B cell (primary cell): ENCODE measurements around the gene TRIM15. TPM values are rescaled to one million over a fixed set of nuclear protein-coding genes. Genes with fewer than 3 reads are reported as not detected.

Experiments used
- ATAC-seq: fragments of 200-7000 bp; cut with Tn5 transposase; one replicate; pipeline ENCODE4 v1.10.0; 2021; ENCODE audit warnings: low read depth, mild to moderate bottlenecking, moderate number of reproducible peaks, moderate library complexity
- CTCF ChIA-PET: fragments of 350-600 bp; sonication (Branson Sonifier 250); formaldehyde crosslinking; loops from one replicate; lab custom pipeline; 2021; ENCODE audit warnings: antibody characterized with exemption, inconsistent platforms; lab: Charles Lee
- POLR2A ChIA-PET: fragments of 350-600 bp; sonication (Branson Sonifier 250); formaldehyde crosslinking; loops from one replicate; lab custom pipeline; 2021; ENCODE audit warnings: antibody characterized with exemption; lab: Charles Lee
- DNase-seq: peaks from one replicate; pipeline ENCODE4 v3.0.0; 2013
- H2AFZ ChIP-seq: 2 replicates; pipeline ENCODE4 v1.6.1; 2012; ENCODE audit warnings: mild to moderate bottlenecking, low read depth, low read length; ENCODE audit not compliant: insufficient read depth, poor library complexity, severe bottlenecking
- H3K27ac ChIP-seq, 2 donors: 1 replicate in 1 of 2; 2 replicates in 1 of 2; pipeline ENCODE4 v1.5.1; 2012 to 2013; ENCODE audit warnings: low read length in 2 of 2, mild to moderate bottlenecking in 2 of 2, moderate library complexity in 1 of 2
- H3K27me3 ChIP-seq, 4 experiments: fragments of 200-600 bp in 1 of 4; sonication (generic) in 1 of 4; replicated peaks in 1 of 4; 1 replicate in 2 of 4; 2 replicates in 2 of 4; pipeline versions ENCODE4 v1.6.1 to v1.7.0; 2013 to 2016; ENCODE audit warnings: low read length in 3 of 4, mild to moderate bottlenecking in 2 of 4, mixed read lengths in 1 of 4, moderate library complexity in 1 of 4; ENCODE audit not compliant: insufficient read depth in 4 of 4, control insufficient read depth in 3 of 4; ENCODE audit errors: control extremely low read depth in 1 of 4
- H3K36me3 ChIP-seq, 2 experiments: replicated peaks in 1 of 2; 1 replicate in 1 of 2; 2 replicates in 1 of 2; pipeline versions ENCODE4 v1.6.1 to v1.7.1; 2013; ENCODE audit warnings: low read length in 1 of 2; ENCODE audit not compliant: insufficient read depth in 2 of 2, control insufficient read depth in 1 of 2; ENCODE audit errors: control extremely low read depth in 1 of 2, extremely low read depth in 1 of 2
- H3K4me1 ChIP-seq, 2 donors: fragments of 200-600 bp in 1 of 2; sonication (generic) in 1 of 2; 1 replicate in 1 of 2; 2 replicates in 1 of 2; pipeline versions ENCODE4 v1.5.1 to v1.6.1; 2013 to 2017; ENCODE audit warnings: low read length in 2 of 2; ENCODE audit not compliant: control insufficient read depth in 2 of 2, insufficient read depth in 2 of 2
- H3K4me2 ChIP-seq: replicated peaks from 2 replicates; pipeline ENCODE3; 2012; ENCODE audit warnings: mild to moderate bottlenecking, low read depth, low read length; ENCODE audit not compliant: poor library complexity, severe bottlenecking
- H3K4me3 ChIP-seq, 5 experiments: fragments of 200-600 bp in 1 of 5; sonication (generic) in 1 of 5; 1 replicate in 3 of 5; 2 replicates in 2 of 5; pipeline versions ENCODE4 v1.5.1 to v1.7.0; 2011 to 2016; ENCODE audit warnings: low read length in 4 of 5, mild to moderate bottlenecking in 4 of 5, low read depth in 2 of 5, control low read depth in 1 of 5, moderate library complexity in 1 of 5; ENCODE audit not compliant: insufficient read depth in 1 of 5; ENCODE audit errors: control extremely low read depth in 1 of 5, extremely low read depth in 1 of 5
- H3K79me2 ChIP-seq: fragments of 200-600 bp; sonication (generic); one replicate; pipeline ENCODE4 v1.6.0; 2016; ENCODE audit warnings: low read length; ENCODE audit not compliant: control insufficient read depth, insufficient read depth
- H3K9ac ChIP-seq: fragments of 200-600 bp; sonication (generic); 2 replicates; pipeline ENCODE4 v1.6.1; 2017; ENCODE audit warnings: mild to moderate bottlenecking, low read length, moderate library complexity
- H3K9me3 ChIP-seq, 3 donors: one replicate each; pipeline versions ENCODE4 v1.6.1 to v1.7.1; 2013; ENCODE audit warnings: low read length in 2 of 3; ENCODE audit not compliant: control insufficient read depth in 2 of 3, insufficient read depth in 1 of 3; ENCODE audit errors: control extremely low read depth in 1 of 3
- H4K20me1 ChIP-seq: 2 replicates; pipeline ENCODE4 v1.6.0; 2012; ENCODE audit warnings: mild to moderate bottlenecking, low read length; ENCODE audit not compliant: insufficient read depth, control insufficient read depth, poor library complexity, severe bottlenecking
- H3K27ac Mint-ChIP-seq: one replicate; pipeline ENCODE4 v1.8.0; 2021; ENCODE audit warnings: mixed read lengths
- H3K27me3 Mint-ChIP-seq: one replicate; pipeline ENCODE4 v1.8.0; 2021; ENCODE audit warnings: mixed read lengths
- H3K4me1 Mint-ChIP-seq: one replicate; pipeline ENCODE4 v1.8.0; 2021; ENCODE audit warnings: mixed read lengths
- H3K4me3 Mint-ChIP-seq: one replicate; pipeline ENCODE4 v1.8.0; 2021; ENCODE audit warnings: mixed read lengths
- H3K9me3 Mint-ChIP-seq: one replicate; pipeline ENCODE4 v1.8.0; 2022; ENCODE audit warnings: mixed read lengths; ENCODE audit not compliant: insufficient read depth
- EZH2 ChIP-seq: IDR thresholded peaks from 2 replicates; pipeline ENCODE4 v1.6.1; 2012; ENCODE audit warnings: borderline replicate concordance, low read depth, mild to moderate bottlenecking, moderate library complexity, low read length; ENCODE audit not compliant: insufficient read depth, poor library complexity, severe bottlenecking
- WGBS: methylation state at CpG from one replicate; pipeline ENCODE4 v1.1.5; 2013; ENCODE audit warnings: missing lambda C conversion rate; ENCODE audit not compliant: insufficient coverage; 5-methylcytosine and 5-hydroxymethylcytosine counted together
- intact Hi-C: fragments of 100-400 bp; cut with micrococcal nuclease; formaldehyde crosslinking; loops from one replicate; pipeline ENCODE4 v1.10.0; 2022
- polyA plus RNA-seq: library from polyadenylated mRNA; depleted of rRNA; stranded (reverse); fragments of >200 nt; gene quantifications from 2 replicates; pipeline ENCODE4 v1.2.3, GENCODE V29; 2012
- total RNA-seq, 2 donors: library from RNA; stranded (reverse); fragments of 120-200 nt in 1 of 2; gene quantifications; 1 replicate in 1 of 2; 2 replicates in 1 of 2; pipeline versions ENCODE4 v1.2.3 to v1.2.4, GENCODE V29; 2013 to 2022
- TF ChIP-seq, protein P1 (sequence below): fragments of 200-600 bp; IDR thresholded peaks from one replicate; pipeline ENCODE4 v1.8.0; 2022; ENCODE audit warnings: antibody characterized with exemption, mild to moderate bottlenecking

TRIM15 gene
- total and polyA plus RNA-seq, 2 donors (not counting 1 experiment from before 2014, with no cell fraction given), result not detected

GRCh38 chr6:30131947-30132497 is 31.3 kb upstream of the TRIM15 start:
- Mint-ChIP-seq H3K27ac (no peak overlapping the region), H3K27me3 (peaks cover 61% of the 10 kb centered on the region), H3K4me3 (no peak overlapping the region), H3K4me1 (peaks cover 12% of the 10 kb centered on the region), H3K9me3 (no peaks in the 10 kb centered on the region)
- no peak overlapping the region for H3K4me3 ChIP-seq
- H3K27ac ChIP-seq, result no peak overlapping the region
- H3K9ac ChIP-seq, result no peak overlapping the region
- no peaks in the 10 kb centered on the region for H4K20me1 ChIP-seq
- no peak overlapping the region for H3K4me2 ChIP-seq
- no peaks in the 10 kb centered on the region for H3K79me2 ChIP-seq
- ATAC-seq (no peak), DNase-seq (no peak)
- H3K4me1 ChIP-seq, result peaks cover 13 to 18% of the 10 kb centered on the region in 2 donors
- POLR2A ChIA-PET, result interaction anchor here (0.8 kb wide), 1 partner anchor 29 kb away, joined by 3 read pairs; no protein-coding TSS in a partner anchor
- no peak for TF ChIP-seq EZH2
- TF ChIP-seq, protein P1, sequence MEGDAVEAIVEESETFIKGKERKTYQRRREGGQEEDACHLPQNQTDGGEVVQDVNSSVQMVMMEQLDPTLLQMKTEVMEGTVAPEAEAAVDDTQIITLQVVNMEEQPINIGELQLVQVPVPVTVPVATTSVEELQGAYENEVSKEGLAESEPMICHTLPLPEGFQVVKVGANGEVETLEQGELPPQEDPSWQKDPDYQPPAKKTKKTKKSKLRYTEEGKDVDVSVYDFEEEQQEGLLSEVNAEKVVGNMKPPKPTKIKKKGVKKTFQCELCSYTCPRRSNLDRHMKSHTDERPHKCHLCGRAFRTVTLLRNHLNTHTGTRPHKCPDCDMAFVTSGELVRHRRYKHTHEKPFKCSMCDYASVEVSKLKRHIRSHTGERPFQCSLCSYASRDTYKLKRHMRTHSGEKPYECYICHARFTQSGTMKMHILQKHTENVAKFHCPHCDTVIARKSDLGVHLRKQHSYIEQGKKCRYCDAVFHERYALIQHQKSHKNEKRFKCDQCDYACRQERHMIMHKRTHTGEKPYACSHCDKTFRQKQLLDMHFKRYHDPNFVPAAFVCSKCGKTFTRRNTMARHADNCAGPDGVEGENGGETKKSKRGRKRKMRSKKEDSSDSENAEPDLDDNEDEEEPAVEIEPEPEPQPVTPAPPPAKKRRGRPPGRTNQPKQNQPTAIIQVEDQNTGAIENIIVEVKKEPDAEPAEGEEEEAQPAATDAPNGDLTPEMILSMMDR, result no peak
- no CpG with 5 or more reads among the region's 2 CpGs for WGBS
- CTCF ChIA-PET, result interaction anchor here (0.6 to 6.7 kb wide), 18 partner anchors 9 to 394 kb away, joined by 3 to 194 read pairs (median 6); partner anchors contain the start of gene POLR1H
- peaks cover 0 to 58% (median 48%) of the 10 kb centered on the region in 4 experiments for H3K27me3 ChIP-seq
- peaks cover 0 to 6% (median 0%) of the 10 kb centered on the region in 3 donors for H3K9me3 ChIP-seq
- intact Hi-C loops, result loop anchor here (1.0 to 10.0 kb wide), 3 partner anchors 29 to 284 kb away; no protein-coding TSS in a partner anchor
- H3K36me3 ChIP-seq, result no peaks in the 10 kb centered on the region
- no peak overlapping the region for H2AFZ ChIP-seq

GRCh38 chr6:30135147-30135546 is 28.2 kb upstream of the TRIM15 start:
- Histone ChIP-seq H3K4me3 (no peak overlapping the region), H4K20me1 (no peaks in the 10 kb centered on the region), H3K79me2 (no peaks in the 10 kb centered on the region), H3K27me3 (peaks cover 0 to 36% (median 29%) of the 10 kb centered on the region in 4 experiments), H3K4me1 (peaks cover 3 to 4% of the 10 kb centered on the region in 2 donors), H3K27ac (no peak overlapping the region), H3K4me2 (no peak overlapping the region), H3K9me3 (no peaks in the 10 kb centered on the region), H2AFZ (no peak overlapping the region), H3K9ac (no peak overlapping the region), H3K36me3 (no peaks in the 10 kb centered on the region)
- intact Hi-C loops, result loop anchor here (10.0 kb wide), 1 partner anchor 120 kb away; no protein-coding TSS in a partner anchor
- Mint-ChIP-seq H3K27ac (no peak overlapping the region), H3K9me3 (no peaks in the 10 kb centered on the region), H3K4me1 (peaks cover 3% of the 10 kb centered on the region), H3K27me3 (peaks cover 52% of the 10 kb centered on the region), H3K4me3 (no peak overlapping the region)
- TF ChIP-seq, protein P1, result no peak
- TF ChIP-seq EZH2, result no peak
- no CpG with 5 or more reads among the region's 2 CpGs for WGBS
- ChIA-PET CTCF (interaction anchor here (0.7 to 6.7 kb wide), 2 partner anchors 30 to 31 kb away, joined by 3 to 194 read pairs; no protein-coding TSS in a partner anchor), POLR2A (no interaction called here)
- ATAC-seq (no peak), DNase-seq (no peak)
